ENCODE measurements around the gene AIP.
A peak's percentile ranks its signal among the peaks of the same experiment; 100 is the strongest.

Gene AIP

DNA sequence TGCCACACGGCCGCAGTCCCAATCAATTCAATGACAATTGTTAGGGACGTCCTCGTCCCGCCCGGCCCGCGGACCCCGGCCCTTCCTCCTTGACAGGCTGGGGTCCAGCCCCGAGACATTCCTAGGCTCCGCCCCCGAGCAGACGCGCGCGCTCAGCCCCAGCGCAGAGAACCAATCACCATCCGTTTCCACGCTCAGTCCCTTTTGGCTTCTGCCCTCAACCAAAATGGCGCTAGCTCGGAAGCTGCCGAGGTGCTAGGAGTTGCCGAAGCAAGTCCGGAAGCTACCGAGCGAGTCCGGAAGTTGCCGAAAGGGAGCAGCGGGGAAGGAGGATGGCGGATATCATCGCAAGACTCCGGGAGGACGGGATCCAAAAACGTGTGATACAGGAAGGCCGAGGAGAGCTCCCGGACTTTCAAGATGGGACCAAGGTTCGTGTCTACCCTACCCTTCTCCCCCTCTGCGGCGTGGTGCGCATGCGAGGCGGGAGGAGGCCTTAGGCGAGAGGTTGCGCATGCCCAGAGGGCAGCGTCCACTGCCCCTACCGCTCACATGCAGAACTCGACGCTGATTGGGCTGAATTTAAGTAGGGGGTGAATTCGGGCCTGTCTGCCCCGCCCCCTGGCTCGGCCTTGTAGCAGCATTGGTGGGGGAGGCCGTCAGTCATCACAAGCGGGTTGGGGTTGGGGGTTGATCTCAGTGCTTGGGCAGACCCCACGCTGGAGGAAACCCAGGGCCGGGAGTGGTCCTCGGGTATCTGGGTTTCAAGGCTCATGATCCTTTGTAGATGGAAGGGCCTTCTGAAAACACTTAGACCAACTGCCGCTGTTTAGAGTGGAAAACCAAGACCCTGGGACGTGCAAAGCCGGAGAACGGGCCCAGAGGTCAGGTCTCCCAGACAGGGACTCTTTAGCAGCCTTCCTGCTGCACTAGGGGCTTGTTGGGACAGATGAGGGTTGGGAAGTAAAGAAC is at the start of gene AIP:
Gene AIP, plus strand, starts transcription at position 200 of the 972 bp plus-strand sequence. Its CDS starts 133 bp downstream, at position 333.
- DNase-seq = peak; percentile 90

DNA sequence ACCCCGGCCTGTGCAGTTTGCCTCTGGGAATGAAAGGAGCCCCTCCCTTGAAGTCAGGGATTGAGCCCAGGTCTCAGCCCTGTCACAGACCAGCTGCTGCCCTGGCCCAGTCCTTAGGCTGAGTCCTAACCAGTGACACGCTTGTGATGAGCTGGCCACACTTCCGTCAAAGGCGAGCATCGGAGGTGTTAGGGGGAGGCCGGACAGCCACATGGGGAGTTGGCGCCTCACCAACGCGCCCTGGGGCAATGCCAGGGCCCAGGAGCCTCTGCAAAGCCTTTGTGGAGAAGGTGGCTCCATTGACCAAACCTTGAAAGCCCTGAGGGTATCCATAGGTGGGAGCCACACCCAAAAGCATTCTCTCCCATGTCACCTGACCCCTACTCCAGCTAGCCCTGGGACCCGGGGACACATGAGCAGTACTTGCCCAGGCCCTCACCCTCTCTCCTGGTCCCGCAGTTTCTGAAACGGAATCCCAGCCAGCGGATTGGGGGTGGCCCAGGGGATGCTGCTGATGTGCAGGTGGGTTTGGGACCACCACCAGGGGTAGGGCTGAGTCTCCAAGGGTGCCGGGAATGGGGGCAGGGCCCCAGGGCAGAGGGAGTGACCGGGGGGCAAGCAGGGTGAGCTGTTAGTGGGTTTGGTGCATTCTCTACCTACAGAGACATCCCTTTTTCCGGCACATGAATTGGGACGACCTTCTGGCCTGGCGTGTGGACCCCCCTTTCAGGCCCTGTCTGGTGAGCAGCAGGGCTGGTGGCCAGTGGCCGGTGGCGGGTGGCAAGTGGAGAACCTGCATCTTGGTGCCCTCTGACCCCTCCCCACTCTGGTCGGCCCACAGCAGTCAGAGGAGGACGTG is 49.1 kb upstream of the AIP start:
- DNase-seq = no peak

GRCh38 chr11:67434395-67434881 is 48.4 kb upstream of the AIP start:
- no peak for DNase-seq

- DNase-seq = no peak
These were observed 47.6 kb upstream of the AIP start for GRCh38 chr11:67435031-67435726.

DNA sequence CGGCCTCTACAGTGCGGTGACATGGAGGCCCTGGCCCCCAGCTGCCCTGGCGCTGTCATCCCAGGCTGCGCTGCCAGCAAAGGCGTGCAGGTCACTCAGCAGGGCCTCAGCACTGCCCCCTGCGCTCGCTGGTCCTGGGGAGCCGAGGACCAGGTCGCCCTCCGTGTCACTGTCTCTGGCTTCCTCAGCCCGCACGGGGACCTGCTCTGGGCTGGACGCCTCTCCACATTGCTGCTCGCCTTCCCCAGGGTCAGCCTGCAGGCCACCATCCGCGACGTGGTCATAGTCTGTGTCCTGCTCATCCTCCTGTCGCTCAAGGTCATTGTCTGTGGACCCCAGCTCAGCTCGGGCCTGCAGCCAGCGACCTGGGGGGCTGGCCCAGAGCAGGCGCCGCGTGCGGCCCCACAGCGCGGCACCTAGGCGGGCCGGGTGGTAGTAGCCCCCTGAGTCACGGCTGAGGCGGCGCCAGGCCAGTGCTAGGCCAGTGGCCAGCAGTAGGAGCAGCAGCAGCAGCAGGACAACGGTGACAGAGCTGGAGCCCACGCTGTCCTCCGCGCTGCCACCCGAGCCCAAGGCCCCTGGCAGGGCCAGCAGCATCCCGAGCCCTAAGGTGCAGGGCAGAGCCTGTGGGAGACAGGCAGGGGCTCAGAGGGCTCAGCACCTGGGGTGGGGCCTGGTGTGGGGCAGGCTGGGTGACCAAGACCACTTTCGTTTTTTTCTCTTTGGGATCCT is 46.9 kb upstream of the AIP start:
- DNase-seq = no peak

GRCh38 chr11:67436459-67437081 is 46.3 kb upstream of the AIP start:
- DNase-seq = no peak

DNA sequence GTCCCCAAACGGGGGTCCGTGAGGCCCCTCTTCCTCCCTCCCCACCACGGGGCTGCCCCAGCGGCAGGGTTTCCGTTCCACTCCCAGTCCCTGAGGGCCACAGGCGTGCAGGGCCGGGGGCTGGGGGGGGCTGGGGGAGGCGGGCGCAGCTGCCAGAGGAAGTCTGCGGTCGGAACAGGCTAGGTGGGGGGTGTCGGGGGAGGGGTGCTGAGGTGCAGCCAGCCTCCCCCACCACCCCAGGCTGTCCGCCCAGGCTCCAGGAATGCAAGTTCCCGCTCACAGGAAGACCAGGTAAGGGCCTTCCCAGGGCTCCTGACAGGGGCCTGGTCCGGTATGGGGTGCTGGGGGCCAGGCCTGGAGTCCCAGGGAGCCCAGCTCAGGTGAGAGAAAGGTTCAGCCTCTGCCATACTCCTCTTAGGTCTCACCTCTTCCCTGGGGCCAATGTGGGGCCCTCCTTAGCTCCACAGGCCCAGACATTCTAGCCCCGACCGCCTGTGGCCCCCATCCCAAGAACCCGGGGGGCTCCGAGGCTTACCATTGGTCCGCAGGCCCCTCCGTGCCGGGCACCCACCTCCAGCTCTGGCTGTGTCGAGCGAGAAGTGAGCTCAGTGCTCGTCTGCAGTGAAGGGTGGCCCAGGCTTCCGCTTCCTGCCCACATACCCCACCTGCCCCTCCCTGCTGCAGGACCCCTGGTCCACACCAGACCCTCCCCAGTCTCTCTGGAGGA is 45.6 kb upstream of the AIP start, which contains the start of gene PTPRCAP:
Gene PTPRCAP, minus strand, starts transcription at position 601 of the 727 bp plus-strand sequence. Its CDS starts 63 bp downstream, at position 538.
- no peak for DNase-seq

GRCh38 chr11:67437809-67438157 is 45.0 kb upstream of the AIP start:
- no peak for DNase-seq

GRCh38 chr11:67438158-67438902 is 44.5 kb upstream of the AIP start:
- DNase-seq = no peak

DNA sequence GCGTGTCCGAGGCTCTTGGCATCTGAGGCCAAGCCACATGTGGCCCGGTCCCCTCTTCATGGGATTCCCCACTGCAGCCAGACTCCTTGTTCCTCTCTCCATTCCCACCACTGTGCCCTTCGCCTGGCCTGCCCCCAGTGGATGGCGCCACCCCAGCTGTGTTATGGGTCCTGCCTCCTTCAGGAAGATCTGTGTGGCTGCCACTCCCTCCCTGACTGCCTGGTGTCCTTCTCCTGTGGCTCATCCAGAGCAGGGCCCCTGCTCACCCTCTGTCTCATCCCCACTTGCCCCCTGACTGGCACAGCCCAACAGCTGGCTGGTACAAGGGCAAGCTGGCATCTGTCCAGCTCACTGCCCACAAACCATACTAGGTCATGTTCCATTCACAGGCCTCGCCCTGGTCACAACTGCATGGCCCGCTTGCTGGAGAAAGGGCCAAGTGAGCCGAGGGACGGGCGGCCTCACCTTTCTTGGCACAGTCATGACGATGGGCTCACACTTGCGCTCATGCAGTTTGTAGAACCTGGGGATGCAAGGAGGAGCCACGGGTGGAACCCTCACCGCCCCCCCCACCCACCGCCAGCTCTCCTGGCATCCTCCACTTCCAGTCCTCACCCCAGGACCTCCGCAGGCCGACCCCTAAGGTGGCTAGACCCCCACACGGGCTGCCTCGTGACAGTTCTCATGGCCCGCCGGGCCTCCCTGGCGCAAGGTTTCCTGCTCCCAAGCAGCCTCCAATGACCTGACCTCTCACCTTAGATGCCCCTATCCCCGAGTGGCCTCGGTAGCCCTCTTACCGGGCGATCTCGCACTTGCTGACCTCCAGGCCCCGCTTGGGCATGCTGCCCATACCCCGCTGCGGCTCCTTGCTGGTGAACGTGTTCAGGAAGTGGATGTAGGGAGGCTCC is 43.3 kb upstream of the AIP start:
- DNase-seq = no peak

GRCh38 chr11:67440229-67441097 is 42.4 kb upstream of the AIP start:
- DNase-seq = no peak

DNA sequence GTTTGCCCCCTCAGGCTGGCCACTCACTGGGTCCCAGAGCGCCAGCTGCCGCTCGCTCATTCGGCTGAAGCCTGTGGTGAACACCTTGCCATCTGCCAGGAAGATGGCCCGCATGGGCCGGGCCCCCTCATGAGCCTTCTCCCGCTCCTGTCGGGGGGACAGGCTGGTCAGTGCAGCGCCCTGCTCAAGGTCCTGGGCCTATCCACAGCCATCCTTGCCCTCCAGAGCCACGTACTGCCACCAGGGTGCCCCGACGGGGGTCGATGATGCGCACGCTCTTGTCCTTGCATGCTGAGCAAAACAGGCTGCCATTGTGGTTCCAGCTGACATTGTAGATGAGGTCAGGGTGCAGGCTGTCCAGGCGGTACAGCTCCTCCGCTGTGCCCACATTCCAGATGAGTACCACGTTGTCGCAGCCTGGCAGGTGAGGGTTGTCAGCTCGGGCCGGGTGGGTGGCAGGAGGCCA is 41.7 kb upstream of the AIP start:
- DNase-seq = no peak

DNA sequence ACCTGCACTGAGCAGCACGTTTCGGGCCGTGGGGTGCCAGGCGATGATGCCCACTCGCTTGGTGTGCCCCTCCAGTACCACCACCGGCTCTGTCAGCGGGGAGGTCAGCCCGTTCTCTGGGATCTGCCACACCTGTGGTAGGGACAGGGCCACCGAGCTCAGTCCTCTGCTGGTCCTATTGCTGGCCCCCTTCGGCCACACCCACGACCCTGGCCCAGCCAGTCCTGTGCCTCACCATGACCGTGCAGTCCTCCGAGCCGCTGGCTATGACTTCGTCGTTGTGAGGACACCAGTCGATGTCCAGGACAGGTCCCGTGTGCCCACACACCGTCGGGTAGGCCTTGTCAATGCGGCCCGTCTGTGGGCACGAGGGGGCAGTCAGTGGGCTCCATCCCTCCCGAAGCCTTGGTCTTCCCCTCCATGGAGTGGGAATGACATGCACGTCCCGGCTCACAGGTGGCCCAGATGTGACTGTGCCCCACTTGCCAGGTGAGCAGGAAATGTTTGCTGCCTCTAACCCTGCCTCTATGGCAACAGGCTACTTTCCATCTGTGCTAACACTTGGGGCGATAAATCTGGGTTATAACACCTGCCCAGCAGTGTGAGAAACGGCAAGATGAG is 41.0 kb upstream of the AIP start:
- DNase-seq = no peak

DNA sequence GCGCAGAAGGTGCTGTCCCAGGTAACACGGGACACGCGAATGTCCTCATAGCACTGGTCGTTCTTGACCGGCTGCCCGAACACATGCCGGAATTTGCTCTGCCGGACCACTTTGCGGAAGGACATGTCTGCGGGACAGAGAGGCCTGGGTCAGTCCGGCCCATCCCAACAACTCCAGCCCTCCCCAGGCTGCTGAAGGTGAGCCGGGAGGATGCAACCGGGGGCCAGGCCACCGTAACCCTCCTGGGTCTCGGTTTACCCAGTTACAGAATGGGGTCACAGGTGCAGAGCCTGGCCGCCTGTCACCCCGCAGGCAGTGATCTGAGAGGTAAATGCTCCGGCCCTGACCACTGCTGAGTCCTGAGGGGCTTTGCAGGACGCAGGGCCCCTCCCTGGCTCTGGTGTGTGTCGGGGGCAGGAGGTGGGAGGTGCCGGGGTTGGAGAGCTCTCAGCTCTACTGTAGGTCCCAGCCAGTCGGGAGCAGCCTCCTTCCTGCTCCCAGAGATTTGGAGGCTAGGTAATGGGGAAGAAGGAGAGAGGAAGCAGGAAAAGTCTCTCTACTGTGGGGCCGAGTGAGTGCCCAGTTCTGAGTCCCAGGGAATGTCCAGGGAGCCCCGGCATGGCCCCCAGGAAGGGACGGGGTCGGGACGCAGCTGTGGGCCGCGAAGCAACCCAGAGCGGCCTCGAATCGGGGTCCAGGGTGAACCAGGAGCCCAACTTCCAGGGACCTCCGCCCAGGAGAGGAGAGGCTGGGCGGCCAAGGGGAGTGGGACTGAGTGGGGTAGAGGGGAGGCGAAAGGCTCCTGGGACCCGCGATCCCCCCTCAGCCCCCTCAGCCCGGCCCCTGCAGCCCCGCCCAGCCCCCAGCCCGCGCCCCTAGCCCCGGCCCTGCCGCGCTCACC is 40.1 kb upstream of the AIP start:
- no peak for DNase-seq

DNA sequence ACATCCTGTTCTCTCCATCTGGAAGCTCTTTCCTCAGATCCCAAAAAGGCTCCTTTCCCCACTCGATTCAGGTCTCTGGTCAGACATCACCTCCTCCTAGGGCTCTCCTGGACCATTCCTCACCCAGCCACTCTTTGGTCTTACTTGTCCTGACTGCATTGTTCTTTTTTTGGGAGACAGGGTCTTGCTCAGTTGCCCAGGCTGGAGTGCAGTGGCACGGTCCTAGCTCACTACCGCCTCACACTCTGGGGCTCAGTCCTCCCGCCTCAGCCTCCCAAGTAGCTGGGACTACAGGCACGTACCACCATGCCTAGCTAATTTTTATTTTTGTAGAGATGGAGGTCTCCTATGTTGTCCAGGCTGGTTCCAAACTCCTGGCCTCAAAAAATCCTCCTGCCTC is 37.3 kb upstream of the AIP start:
- no peak for DNase-seq

- DNase-seq = no peak
These were observed 34.6 kb upstream of the AIP start for GRCh38 chr11:67448220-67448609.
